GM12878 (cell line): ENCODE measurements around the gene PRR16. TPM values are rescaled to one million over a fixed set of nuclear protein-coding genes. Genes with fewer than 3 reads are reported as not detected.

Experiments
- ATAC-seq: fragments of 200-7000 bp; cut with Tn5 transposase; 3 replicates; pipeline ENCODE4 v1.9.1; 2020; ENCODE audit warnings: mild to moderate bottlenecking, moderate library complexity
- BruUV-seq: library from RNA; stranded (reverse); fragments of 400-500 nt; replicated peaks from 2 replicates; lab custom pipeline; 2021; lab: Mats Ljungman, UMichigan
- CTCF ChIA-PET: fragments of 300-600 bp; sonication (Branson Sonifier 250); formaldehyde crosslinking; extraction: SDS; loops from one replicate; lab custom pipeline; 2021; ENCODE audit warnings: inconsistent platforms; lab: Yijun Ruan, JAX
- POLR2A ChIA-PET: fragments of 350-600 bp; formaldehyde crosslinking; extraction: SDS; loops from one replicate; lab custom pipeline; 2021; ENCODE audit warnings: inconsistent platforms; lab: Charles Lee
- RAD21 ChIA-PET: fragments of 300-600 bp; sonication (Branson Sonifier 250); formaldehyde crosslinking; loops from one replicate; lab custom pipeline; 2023; ENCODE audit warnings: antibody characterized with exemption; ENCODE audit not compliant: unreplicated experiment; lab: Charles Lee
- SMC1A ChIA-PET: fragments of 300-600 bp; sonication (Branson Sonifier 250); formaldehyde crosslinking; loops from one replicate; lab custom pipeline; 2023; ENCODE audit not compliant: unreplicated experiment, uncharacterized antibody; lab: Charles Lee
- DNase-seq: peaks from one replicate; pipeline ENCODE4 v3.0.0-alpha.2; 2011; ENCODE audit warnings: low read depth, low spot score
- FAIRE-seq: peaks from 3 replicates; lab custom pipeline; 2011; peaks lifted over from hg19 to GRCh38; lab: Jason Lieb, UNC
- H2AFZ ChIP-seq: 2 replicates; pipeline ENCODE4 v1.6.0; 2011; ENCODE audit warnings: low read depth, low read length, control low read depth; ENCODE audit not compliant: control insufficient read depth
- H3K27ac ChIP-seq: 2 replicates; pipeline ENCODE4 v1.5.1; 2011; ENCODE audit warnings: control low read depth; ENCODE audit not compliant: control insufficient read depth, insufficient read depth
- H3K27me3 ChIP-seq, 2 experiments: replicated peaks in 1 of 2; 2 replicates each; pipeline versions ENCODE4 v1.6.0 to v1.6.1; 2011; ENCODE audit warnings: low read length in 1 of 2; ENCODE audit not compliant: control insufficient read depth in 2 of 2, insufficient read depth in 2 of 2
- H3K36me3 ChIP-seq, 2 experiments: 2 replicates each; pipeline ENCODE4 v1.5.1; 2011; ENCODE audit warnings: low read length in 1 of 2; ENCODE audit not compliant: control insufficient read depth in 2 of 2, insufficient read depth in 2 of 2
- H3K4me1 ChIP-seq: 2 replicates; pipeline ENCODE4 v1.6.1; 2011; ENCODE audit warnings: mild to moderate bottlenecking, low read length, moderate library complexity, mixed read lengths; ENCODE audit not compliant: control insufficient read depth, insufficient read depth
- H3K4me2 ChIP-seq: 2 replicates; pipeline ENCODE4 v1.6.0; 2011; ENCODE audit warnings: control low read depth; ENCODE audit not compliant: control insufficient read depth, insufficient read depth
- H3K4me3 ChIP-seq: fragments of 200-600 bp; sonication (generic); 2 replicates; pipeline ENCODE4 v1.5.1; 2016
- H3K79me2 ChIP-seq: 2 replicates; pipeline ENCODE4 v1.6.0; 2011; ENCODE audit warnings: low read length; ENCODE audit not compliant: control insufficient read depth, insufficient read depth
- H3K9ac ChIP-seq: 2 replicates; pipeline ENCODE4 v1.8.0; 2011; ENCODE audit warnings: low read length, control low read depth, mixed read lengths; ENCODE audit not compliant: control insufficient read depth, insufficient read depth
- H3K9me3 ChIP-seq: replicated peaks from 3 replicates; pipeline ENCODE4 v1.5.1; 2011; ENCODE audit warnings: mild to moderate bottlenecking, low read length; ENCODE audit not compliant: control insufficient read depth, insufficient read depth
- H4K20me1 ChIP-seq: 2 replicates; pipeline ENCODE4 v1.6.0; 2011; ENCODE audit not compliant: control insufficient read depth, insufficient read depth
- BACH1 ChIP-seq: fragments of 450-650 bp; IDR thresholded peaks from 2 replicates; pipeline ENCODE4 v1.6.1; 2017; ENCODE audit warnings: mild to moderate bottlenecking, borderline replicate concordance
- BHLHE40 ChIP-seq, 2 experiments: fragments of 450-650 bp in 1 of 2; IDR thresholded peaks; 2 replicates each; pipeline ENCODE4 v1.6.1; 2011 to 2017; ENCODE audit warnings: low read depth in 2 of 2, borderline replicate concordance in 1 of 2, improper control_type of control experiment in 1 of 2, low read length in 1 of 2, mild to moderate bottlenecking in 1 of 2
- ESRRA ChIP-seq: IDR thresholded peaks from 2 replicates; pipeline ENCODE4 v1.6.1; 2012; ENCODE audit warnings: mild to moderate bottlenecking, low read length, improper control_type of control experiment
- ETV6 ChIP-seq, 2 experiments: fragments of 450-650 bp in 1 of 2; IDR thresholded peaks in 1 of 2; conservative IDR thresholded peaks in 1 of 2; 2 replicates each; pipeline ENCODE4 v1.6.1; 2014; ENCODE audit warnings: antibody characterized with exemption in 1 of 2, borderline replicate concordance in 1 of 2, low read depth in 1 of 2, mild to moderate bottlenecking in 1 of 2, moderate library complexity in 1 of 2
- HDAC6 ChIP-seq: fragments of 200-600 bp; sonication (generic); IDR thresholded peaks from one replicate; pipeline ENCODE4 v1.8.0; 2017; ENCODE audit warnings: antibody characterized with exemption; ENCODE audit not compliant: unreplicated experiment
- JUND ChIP-seq: IDR thresholded peaks from 2 replicates; pipeline ENCODE4 v1.6.1; 2012; ENCODE audit warnings: low read depth, mild to moderate bottlenecking, low read length, improper control_type of control experiment, moderate library complexity
- SMC3 ChIP-seq: IDR thresholded peaks from 2 replicates; pipeline ENCODE4 v1.6.1; 2011; ENCODE audit warnings: low read length, improper control_type of control experiment, borderline replicate concordance
- in situ Hi-C: fragments of 300-500 bp; cut with MboI; formaldehyde crosslinking; loops from 9 replicates; pipeline ENCODE4 v1.14.3; 2018; ENCODE audit warnings: mixed read lengths
- intact Hi-C: fragments of 100-400 bp; cut with micrococcal nuclease; formaldehyde crosslinking; loops from one replicate; pipeline ENCODE4 v1.14.2; 2022; ENCODE audit not compliant: unreplicated experiment
- polyA plus RNA-seq, 11 experiments: library from polyadenylated mRNA; depleted of rRNA in 4 of 11; unstranded in 6 of 11; stranded (reverse) in 5 of 11; fragments of >200 nt; fragmentation: Nextera tagmentation in 4 of 11; fragmentation: Illumina TruSeq in 1 of 11; extraction: Ambion mirVana in 4 of 11; extraction: Trizol in 1 of 11; gene quantifications; 1 replicate in 1 of 11; 2 replicates in 10 of 11; pipeline versions ENCODE4 v1.2.1 to v1.2.3, GENCODE V29; 2011 to 2016; ENCODE audit warnings: inconsistent platforms in 2 of 11, missing spikeins in 2 of 11, low read depth in 1 of 11
- total RNA-seq, 4 experiments: library from RNA; depleted of rRNA in 3 of 4; stranded (reverse); fragments of >200 nt in 3 of 4; fragmentation: Illumina TruSeq in 1 of 4; extraction: Trizol in 1 of 4; gene quantifications; 2 replicates each; pipeline versions ENCODE4 v1.2.1 to v1.2.3, GENCODE V29; 2013 to 2021

PRR16 gene
- total and polyA plus RNA-seq, 10 of the 15 experiments (the other 5 are each of a cell fraction or from before 2014, with no cell fraction given) = not detected

DNA sequence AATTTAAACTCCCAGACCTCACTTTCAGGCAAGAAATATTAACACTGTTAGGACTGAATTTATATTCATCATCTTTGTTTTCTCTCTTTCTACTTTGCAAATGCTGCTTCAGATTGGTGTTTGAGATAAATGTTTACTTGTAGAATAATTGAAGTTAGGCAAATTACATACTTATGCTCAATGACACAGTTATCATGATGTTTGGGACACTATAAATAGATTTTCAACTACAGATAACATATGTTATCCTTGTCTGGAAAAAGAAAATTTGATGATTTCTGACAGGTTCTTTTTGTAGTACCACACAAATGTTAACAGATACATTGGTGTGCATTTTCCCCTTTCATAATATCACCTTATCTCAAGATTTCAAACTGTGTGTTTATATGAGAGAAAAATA is 7.9 kb downstream of the PRR16 start:
- RAD21 ChIA-PET = no interaction called here
- no peak overlapping the region for H3K9ac ChIP-seq
- H3K4me2 ChIP-seq = no peak overlapping the region
- intact Hi-C loops = no loop called here
- TF ChIP-seq BACH1 = no peak
- TF ChIP-seq, all 136 proteins: peak for 0
- DNase-seq (no peak), ATAC-seq (no peak), FAIRE-seq (no peak)
- Histone ChIP-seq H3K27ac (no peak overlapping the region), H2AFZ (no peak overlapping the region), H3K27me3 (no peaks in the 10 kb centered on the region), H3K4me3 (no peak overlapping the region), H3K36me3 (no peaks in the 10 kb centered on the region), H4K20me1 (no peaks in the 10 kb centered on the region), H3K4me1 (no peaks in the 10 kb centered on the region), H3K79me2 (no peaks in the 10 kb centered on the region), H3K9me3 (no peaks in the 10 kb centered on the region)
- in situ Hi-C loops = loop anchor here (25.0 kb wide), 2 partner anchors 1185 to 1485 kb away; partner anchors contain the start of gene DTWD2
- ChIA-PET SMC1A (no interaction called here), POLR2A (no interaction called here), CTCF (no interaction called here)
- no TSS peak for BruUV-seq

DNA sequence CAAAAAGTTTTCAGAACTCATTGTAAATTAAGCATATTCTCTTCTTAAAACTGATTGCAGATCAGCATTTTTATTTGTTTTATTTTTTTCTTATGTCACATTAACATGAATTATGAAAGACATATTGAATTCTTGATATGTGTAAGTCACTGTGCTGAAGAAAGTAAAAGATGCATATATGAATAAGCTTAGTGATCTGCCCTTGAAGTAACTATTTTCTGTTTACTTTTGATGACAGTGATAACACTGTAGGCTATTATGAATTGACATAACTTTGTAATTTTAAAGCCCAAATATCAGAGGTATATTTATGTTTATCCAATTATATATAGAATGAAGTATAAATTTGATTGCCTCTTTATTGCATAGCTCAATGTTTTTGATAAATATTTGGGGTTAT is 8.8 kb downstream of the PRR16 start:
- ChIA-PET CTCF (no interaction called here), POLR2A (no interaction called here)
- TF ChIP-seq JUND (no peak), ETV6 (conservative IDR thresholded peaks at IDR 0.05 in 1 of 2, IDR thresholded peaks at IDR 0.05 in 1 of 2; ENCODE audit: borderline replicate concordance in 1 of 2, low read depth in 1 of 2) (no peak), HDAC6 (no peak), ESRRA (no peak), BHLHE40 (IDR thresholded peaks at IDR 0.05; ENCODE audit: borderline replicate concordance in 1 of 2, low read depth in 2 of 2, low read length in 1 of 2) (no peak), SMC3 (no peak)
- TF ChIP-seq, all 136 proteins: peak for 0
- in situ Hi-C loops (loop anchor here (25.0 kb wide), 2 partner anchors 1186 to 1486 kb away; partner anchors contain the start of gene DTWD2), intact Hi-C loops (no loop called here)
- FAIRE-seq = no peak
- H3K9me3 ChIP-seq = no peaks in the 10 kb centered on the region
- no peaks in the 10 kb centered on the region for H3K27me3 ChIP-seq
- no peak overlapping the region for H2AFZ ChIP-seq
- SMC1A ChIA-PET = no interaction called here
- no TSS peak for BruUV-seq
- H3K9ac ChIP-seq = no peak overlapping the region
- H4K20me1 ChIP-seq = no peaks in the 10 kb centered on the region
- no peaks in the 10 kb centered on the region for H3K4me1 ChIP-seq
- H3K4me3 ChIP-seq = no peak overlapping the region
- no peaks in the 10 kb centered on the region for H3K36me3 ChIP-seq
- DNase-seq = no peak
- no peaks in the 10 kb centered on the region for H3K79me2 ChIP-seq
- RAD21 ChIA-PET = no interaction called here
- no peak for ATAC-seq
- H3K4me2 ChIP-seq = no peak overlapping the region
- no peak overlapping the region for H3K27ac ChIP-seq
